Measurements from ENCODE around the gene NDUFA13. TPM values are rescaled to one million over a fixed set of nuclear protein-coding genes. Genes with fewer than 3 reads are reported as not detected.
A peak's percentile ranks its signal among the peaks of the same experiment; 100 is the strongest.

Gene NDUFA13
- total RNA-seq, 2 donors from 2014 or later: 175 to 195 TPM

DNA sequence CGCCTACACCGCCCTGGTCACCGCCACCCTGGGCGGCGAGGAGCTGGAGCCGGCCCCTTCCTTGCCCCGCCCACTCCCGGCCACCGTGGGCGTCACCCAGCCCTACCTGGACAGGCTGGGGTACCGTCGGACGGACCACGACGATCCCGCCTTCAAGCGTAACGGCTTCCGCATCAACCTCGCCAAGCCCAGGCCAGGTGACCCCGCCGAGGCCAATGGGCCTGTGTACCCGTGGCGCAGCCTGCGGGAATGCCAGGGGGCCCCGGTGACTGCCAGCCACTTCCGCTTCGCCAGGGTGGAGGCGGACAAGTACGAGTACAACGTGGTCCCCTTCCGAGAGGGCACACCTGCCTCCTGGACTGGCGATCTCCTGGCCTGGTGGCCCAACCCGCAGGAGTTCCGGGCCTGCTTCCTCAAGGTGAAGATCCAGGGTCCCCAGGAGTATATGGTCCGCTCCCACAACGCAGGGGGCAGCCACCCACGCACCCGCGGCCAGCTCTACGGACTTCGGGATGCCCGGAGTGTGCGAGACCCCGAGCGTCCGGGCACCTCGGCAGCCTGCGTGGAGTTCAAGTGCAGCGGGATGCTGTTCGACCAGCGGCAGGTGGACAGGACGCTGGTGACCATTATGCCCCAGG is 29.0 kb downstream of the NDUFA13 start:
- ATAC-seq (no peak), DNase-seq (no peak)
- no peaks in the 10 kb centered on the region for H3K9me3 ChIP-seq (ENCODE audit: control insufficient read depth, low read length, poor library complexity, severe bottlenecking)
- Mint-ChIP-seq H3K27me3 (no peaks in the 10 kb centered on the region), H3K36me3 (ENCODE audit: low read depth) (no peaks in the 10 kb centered on the region), H3K4me3 (no peak overlapping the region), H3K27ac (no peak overlapping the region), H3K4me1 (peaks cover 11% of the 10 kb centered on the region)

DNA sequence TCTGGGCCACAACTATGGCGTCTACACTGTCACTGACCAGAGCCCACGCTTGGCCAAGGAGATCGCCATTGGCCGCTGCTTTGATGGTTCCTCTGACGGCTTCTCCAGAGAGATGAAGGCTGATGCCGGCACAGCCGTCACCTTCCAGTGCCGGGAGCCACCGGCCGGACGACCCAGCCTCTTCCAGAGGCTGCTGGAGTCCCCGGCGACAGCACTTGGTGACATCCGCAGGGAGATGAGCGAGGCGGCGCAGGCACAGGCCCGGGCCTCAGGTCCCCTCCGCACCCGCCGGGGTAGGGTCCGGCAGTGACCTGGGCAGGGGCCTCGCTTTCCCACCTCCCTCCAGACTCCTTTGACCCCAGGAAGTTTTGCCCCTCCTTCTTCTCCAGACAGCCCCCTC is 29.7 kb downstream of the NDUFA13 start:
- no peak overlapping the region for H3K4me3 Mint-ChIP-seq
- no peak overlapping the region for H3K27ac Mint-ChIP-seq
- ATAC-seq (no peak), DNase-seq (no peak)
- no peaks in the 10 kb centered on the region for H3K9me3 ChIP-seq (ENCODE audit: control insufficient read depth, low read length, poor library complexity, severe bottlenecking)
- H3K27me3 Mint-ChIP-seq: no peaks in the 10 kb centered on the region
- H3K36me3 Mint-ChIP-seq (ENCODE audit: low read depth): no peaks in the 10 kb centered on the region
- peaks cover 9% of the 10 kb centered on the region for H3K4me1 Mint-ChIP-seq

DNA sequence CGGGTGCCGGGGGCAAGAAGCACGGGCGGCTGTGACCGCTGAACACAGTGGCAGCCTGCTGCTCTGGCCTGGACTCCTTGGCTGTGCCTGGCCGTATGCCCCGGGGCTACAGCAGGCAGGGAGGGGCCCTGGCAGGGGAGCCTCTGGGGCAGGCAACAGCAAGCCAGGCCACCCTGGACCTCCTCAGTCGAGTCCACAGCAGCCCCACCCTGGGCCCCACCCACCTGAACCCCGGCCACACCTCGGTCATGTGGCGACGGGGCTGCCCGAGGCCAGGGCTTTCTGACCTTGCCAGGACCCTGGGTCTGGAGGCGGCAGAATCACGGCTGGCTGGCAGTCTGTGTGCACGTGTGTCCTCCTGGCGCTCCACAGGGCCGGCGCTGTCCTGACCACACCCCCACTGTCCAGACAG is 30.7 kb downstream of the NDUFA13 start:
- Mint-ChIP-seq H3K27ac (peak overlapping the region; percentile 29), H3K27me3 (no peaks in the 10 kb centered on the region), H3K36me3 (ENCODE audit: low read depth) (no peaks in the 10 kb centered on the region), H3K4me3 (no peak overlapping the region), H3K4me1 (peaks cover 3% of the 10 kb centered on the region)
- DNase-seq (no peak), ATAC-seq (no peak)
- H3K9me3 ChIP-seq (ENCODE audit: control insufficient read depth, low read length, poor library complexity, severe bottlenecking): no peaks in the 10 kb centered on the region

DNA sequence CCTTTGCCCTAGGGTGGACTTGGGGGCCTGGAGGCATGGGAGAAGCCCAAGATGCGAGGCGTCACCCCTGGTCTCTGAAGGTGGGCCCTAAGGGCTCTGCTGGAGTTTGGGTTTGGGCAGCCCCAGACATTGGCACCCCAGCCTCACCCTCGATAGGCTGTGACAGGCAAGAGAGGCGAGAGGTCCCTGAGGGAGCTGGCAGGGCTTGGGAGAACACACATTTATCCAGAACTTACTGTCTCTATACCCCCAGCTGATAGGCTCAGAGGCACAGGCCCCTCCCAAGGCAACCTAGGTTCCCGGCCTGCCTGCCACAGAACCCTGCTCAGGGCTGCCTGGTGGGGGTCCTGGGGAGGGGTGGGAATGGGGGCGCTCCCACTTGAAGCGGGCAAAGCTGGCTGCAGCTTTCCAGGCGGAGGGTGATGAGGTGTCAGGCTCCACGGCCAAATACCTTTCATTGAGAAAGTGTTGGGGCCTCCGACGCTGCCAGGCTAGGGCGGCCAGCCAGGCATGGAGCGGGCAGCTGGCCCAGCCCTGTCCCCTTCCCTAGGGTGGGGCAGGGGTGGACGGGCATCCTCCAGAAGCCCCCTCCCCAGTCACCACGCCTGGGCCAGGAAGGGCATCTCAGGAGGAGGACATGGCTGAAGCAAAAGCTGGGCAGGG is 31.8 kb downstream of the NDUFA13 start:
- DNase-seq (no peak), ATAC-seq (no peak)
- H3K4me1 Mint-ChIP-seq: no peaks in the 10 kb centered on the region
- no peaks in the 10 kb centered on the region for H3K27me3 Mint-ChIP-seq
- H3K9me3 ChIP-seq (ENCODE audit: control insufficient read depth, low read length, poor library complexity, severe bottlenecking): no peaks in the 10 kb centered on the region
- no peak overlapping the region for H3K4me3 Mint-ChIP-seq
- no peak overlapping the region for H3K27ac Mint-ChIP-seq
- no peaks in the 10 kb centered on the region for H3K36me3 Mint-ChIP-seq (ENCODE audit: low read depth)

DNA sequence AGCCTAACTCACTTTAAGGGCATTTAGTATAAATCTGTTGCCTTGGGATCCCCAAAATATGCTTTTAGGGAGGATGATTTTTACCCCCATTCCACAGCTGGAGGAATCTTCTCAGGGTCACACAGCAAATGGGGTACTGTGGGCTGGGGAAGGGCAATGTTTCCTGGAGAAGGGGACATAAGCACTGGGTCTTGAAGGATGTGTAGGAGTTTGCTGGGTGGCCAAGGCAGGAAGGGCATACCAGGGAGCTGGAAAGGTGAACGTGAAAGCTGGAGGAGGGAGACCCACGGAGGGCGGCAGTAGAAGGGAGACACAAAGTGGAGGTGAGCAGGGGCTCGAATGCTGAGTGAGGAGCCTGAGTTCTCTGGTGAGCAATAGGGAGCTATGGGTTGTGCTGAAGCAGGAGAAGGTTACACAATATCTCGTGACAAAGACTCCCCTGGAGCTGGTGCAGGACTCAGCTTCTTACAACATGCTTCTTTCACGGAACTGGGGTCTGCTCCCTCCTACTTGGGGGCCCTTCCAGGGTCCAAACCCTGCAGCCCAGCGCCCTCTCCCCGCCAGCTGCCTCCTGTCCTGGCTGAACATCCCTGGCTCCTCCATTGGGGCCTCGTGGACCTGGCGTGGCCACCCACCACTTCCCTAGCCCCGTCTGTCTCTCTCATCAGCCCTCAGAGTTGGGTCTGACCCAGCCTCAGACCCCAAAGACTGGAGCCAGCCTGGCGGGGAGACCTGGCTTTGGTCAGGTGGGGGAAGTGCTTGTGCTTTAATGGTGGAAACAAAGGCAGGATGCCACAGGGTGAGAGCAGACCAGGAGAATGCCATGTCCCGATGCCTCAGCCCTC is 33.1 kb downstream of the NDUFA13 start:
- H3K4me1 Mint-ChIP-seq: no peaks in the 10 kb centered on the region
- no peak for DNase-seq
- H3K27me3 Mint-ChIP-seq: no peaks in the 10 kb centered on the region
- H3K27ac Mint-ChIP-seq: no peak overlapping the region
- no peaks in the 10 kb centered on the region for H3K9me3 ChIP-seq (ENCODE audit: control insufficient read depth, low read length, poor library complexity, severe bottlenecking)
- no peak overlapping the region for H3K4me3 Mint-ChIP-seq
- no peaks in the 10 kb centered on the region for H3K36me3 Mint-ChIP-seq (ENCODE audit: low read depth)
- no peak for ATAC-seq

DNA sequence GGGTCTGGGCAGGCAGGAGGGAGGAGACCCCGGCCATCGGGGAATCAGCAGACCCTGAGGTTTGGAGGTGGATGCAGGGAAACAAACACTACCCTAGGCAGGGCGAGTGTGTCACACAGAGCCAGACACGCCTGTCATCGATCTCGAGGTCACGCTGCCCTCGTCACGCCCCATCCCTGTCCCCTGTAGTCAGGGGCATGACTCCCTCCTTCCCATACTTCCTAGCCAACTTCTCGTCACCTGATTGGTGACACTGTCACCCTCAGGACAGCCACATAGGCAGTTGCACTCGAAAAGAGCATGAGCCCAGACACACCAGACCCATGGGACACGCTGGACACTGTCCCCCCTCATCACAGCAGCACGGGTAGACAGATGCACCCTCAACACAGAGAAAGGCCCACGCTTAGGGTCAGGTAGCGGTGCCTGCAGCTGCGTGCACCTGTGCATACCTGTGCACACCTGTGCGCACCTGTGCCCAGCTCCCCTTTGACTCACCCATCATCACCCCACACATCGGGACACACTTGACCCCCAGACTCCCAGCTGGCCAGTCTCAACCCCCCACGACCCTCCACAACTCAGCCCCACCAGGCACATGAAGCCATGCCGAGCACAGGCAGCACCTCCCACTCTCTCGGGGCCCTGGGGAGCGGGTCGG is 33.9 kb downstream of the NDUFA13 start:
- DNase-seq (no peak), ATAC-seq (no peak)
- Mint-ChIP-seq H3K27ac (no peak overlapping the region), H3K4me3 (no peak overlapping the region), H3K4me1 (peaks cover 3% of the 10 kb centered on the region), H3K27me3 (no peaks in the 10 kb centered on the region), H3K36me3 (ENCODE audit: low read depth) (no peaks in the 10 kb centered on the region)
- H3K9me3 ChIP-seq (ENCODE audit: control insufficient read depth, low read length, poor library complexity, severe bottlenecking): no peaks in the 10 kb centered on the region

DNA sequence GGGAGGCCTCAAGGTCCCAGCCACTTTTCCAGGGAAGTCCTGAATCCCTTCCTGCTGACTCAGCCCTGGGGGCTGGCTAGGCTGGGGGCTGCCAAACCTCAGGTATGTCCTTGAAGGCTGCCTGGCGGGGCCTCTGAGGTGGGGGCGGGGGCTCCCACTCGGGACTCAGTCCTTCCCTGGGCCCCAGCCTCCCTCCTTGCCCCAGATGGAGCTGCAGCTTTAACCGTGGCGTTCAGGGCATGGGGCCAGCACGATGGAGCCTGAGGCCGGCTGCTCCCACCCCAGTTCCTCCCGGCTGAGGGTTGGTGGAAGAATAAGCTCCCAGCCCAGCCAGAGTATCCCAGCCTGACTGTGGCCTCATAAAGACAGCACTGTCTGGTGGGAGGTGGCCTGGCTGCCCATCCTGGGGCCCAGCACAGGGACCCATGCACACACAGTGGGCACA is 34.5 kb downstream of the NDUFA13 start:
- no peak overlapping the region for H3K27ac Mint-ChIP-seq
- no peaks in the 10 kb centered on the region for H3K9me3 ChIP-seq (ENCODE audit: control insufficient read depth, low read length, poor library complexity, severe bottlenecking)
- ATAC-seq (no peak), DNase-seq (no peak)
- H3K36me3 Mint-ChIP-seq (ENCODE audit: low read depth): no peaks in the 10 kb centered on the region
- peaks cover 3% of the 10 kb centered on the region for H3K4me1 Mint-ChIP-seq
- no peak overlapping the region for H3K4me3 Mint-ChIP-seq
- no peaks in the 10 kb centered on the region for H3K27me3 Mint-ChIP-seq

DNA sequence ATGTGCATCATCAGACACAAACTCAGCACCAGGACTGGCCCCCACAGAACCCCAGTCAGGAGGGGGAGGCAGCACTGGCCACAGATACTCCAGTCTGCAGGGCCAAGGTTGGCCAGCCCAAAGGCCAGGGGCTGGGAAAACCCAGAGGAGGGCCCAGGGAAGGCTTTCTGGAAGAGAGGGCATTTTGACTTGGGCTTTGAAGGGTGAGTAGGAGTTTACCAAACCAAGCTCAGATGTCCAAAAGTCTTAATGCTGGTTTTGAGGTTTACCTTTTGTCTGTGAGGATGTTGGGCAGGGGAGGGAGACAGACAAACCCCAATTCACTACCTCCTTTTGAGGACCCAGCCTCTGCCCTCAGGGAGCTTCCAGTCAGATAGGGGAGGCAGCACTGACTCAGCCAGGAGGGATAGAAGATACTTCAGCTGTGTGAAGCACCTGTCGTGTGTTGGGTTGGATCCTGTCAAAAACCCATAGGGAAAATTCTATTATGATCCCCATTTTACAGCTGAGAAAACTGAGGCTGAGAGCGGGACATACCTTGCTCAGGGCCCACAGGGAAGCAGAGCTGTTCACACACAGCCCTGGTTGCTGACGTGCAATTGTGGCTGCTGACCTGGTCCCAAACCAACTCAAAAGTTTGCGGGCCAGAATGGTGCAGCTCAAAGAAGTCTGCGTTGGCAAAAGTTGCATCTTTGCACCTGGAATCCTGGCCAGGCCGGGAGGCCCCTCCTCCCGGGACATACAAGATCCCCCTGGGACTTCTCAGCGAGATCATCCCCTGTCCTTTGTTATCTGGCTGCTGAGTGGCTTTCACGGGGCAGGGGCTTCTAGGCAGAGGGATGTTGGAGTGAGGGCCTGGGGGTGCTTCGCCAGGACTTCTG is 35.2 kb downstream of the NDUFA13 start:
- Mint-ChIP-seq H3K4me1 (peaks cover 3% of the 10 kb centered on the region), H3K27ac (no peak overlapping the region), H3K36me3 (ENCODE audit: low read depth) (no peaks in the 10 kb centered on the region), H3K4me3 (no peak overlapping the region), H3K27me3 (no peaks in the 10 kb centered on the region)
- no peak for DNase-seq
- no peak for ATAC-seq
- H3K9me3 ChIP-seq (ENCODE audit: control insufficient read depth, low read length, poor library complexity, severe bottlenecking): no peaks in the 10 kb centered on the region

DNA sequence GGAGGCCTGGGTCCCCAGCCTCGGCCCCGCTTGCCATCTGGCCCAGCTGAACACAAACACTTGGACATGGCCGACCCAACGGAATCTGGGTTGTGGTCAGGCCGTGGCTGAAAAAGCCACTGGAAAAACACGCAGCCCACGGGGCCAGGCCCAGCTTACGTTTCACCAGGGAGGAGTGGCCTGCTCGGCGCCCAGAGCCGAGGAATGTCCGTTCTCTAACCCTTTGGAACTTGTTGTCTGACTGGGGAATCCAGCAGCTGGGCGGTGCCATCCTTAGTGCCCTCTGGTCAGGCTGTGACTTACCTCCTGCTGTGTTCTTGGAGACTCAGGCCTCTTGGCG is 35.8 kb downstream of the NDUFA13 start:
- H3K36me3 Mint-ChIP-seq (ENCODE audit: low read depth): no peaks in the 10 kb centered on the region
- H3K4me3 Mint-ChIP-seq: no peak overlapping the region
- no peak for ATAC-seq
- H3K27ac Mint-ChIP-seq: no peak overlapping the region
- H3K27me3 Mint-ChIP-seq: no peaks in the 10 kb centered on the region
- H3K4me1 Mint-ChIP-seq: peaks cover 3% of the 10 kb centered on the region
- no peak for DNase-seq
- no peaks in the 10 kb centered on the region for H3K9me3 ChIP-seq (ENCODE audit: control insufficient read depth, low read length, poor library complexity, severe bottlenecking)

DNA sequence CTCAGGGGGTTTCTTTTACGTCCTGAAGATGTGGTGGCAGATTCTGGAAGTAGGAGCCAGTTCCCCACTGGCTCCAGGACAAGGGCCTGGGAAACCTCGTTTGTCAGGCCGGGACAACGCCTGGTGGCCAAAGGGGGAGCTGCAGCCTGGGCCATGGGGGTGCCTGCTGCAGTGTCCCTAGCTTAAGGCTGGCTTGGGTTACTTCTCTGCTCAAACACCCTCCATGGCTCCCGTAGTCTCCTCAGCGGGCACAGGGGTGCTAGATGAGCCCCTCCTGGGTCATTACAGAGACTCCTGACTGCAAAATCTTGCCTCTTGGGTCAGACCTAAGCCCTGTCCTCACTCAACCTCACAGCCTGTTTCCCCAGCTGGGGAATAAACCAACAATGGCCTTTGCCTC is 36.8 kb downstream of the NDUFA13 start:
- H3K27me3 Mint-ChIP-seq: no peaks in the 10 kb centered on the region
- DNase-seq (peak in 1 of 3 donors; percentile 30), ATAC-seq (peak; percentile 47)
- no peak overlapping the region for H3K4me3 Mint-ChIP-seq
- no peaks in the 10 kb centered on the region for H3K9me3 ChIP-seq (ENCODE audit: control insufficient read depth, low read length, poor library complexity, severe bottlenecking)
- H3K36me3 Mint-ChIP-seq (ENCODE audit: low read depth): no peaks in the 10 kb centered on the region
- no peak overlapping the region for H3K27ac Mint-ChIP-seq
- peaks cover 3% of the 10 kb centered on the region for H3K4me1 Mint-ChIP-seq

DNA sequence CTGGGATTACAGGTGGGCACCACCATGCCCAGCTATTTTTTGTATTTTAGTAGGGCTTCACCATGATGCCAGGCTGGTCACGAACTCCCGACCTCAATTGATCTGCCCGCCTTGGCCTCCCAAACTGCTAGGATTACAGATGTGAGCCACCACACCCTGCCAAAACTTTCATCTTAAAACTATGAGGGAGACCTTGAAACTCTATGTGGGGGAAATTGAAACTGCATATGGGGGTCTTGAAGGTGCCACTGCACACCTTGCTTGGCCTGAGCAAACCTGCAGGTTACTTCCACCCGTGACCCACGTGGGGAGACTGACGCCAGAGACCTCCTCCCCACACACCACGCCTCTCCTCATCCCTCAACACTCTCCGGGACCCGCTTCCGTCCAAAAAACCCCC is 37.6 kb downstream of the NDUFA13 start:
- Mint-ChIP-seq H3K36me3 (ENCODE audit: low read depth) (peaks cover 2% of the 10 kb centered on the region), H3K4me3 (no peak overlapping the region), H3K27me3 (no peaks in the 10 kb centered on the region), H3K27ac (no peak overlapping the region), H3K4me1 (peaks cover 5% of the 10 kb centered on the region)
- DNase-seq (no peak), ATAC-seq (no peak)
- no peaks in the 10 kb centered on the region for H3K9me3 ChIP-seq (ENCODE audit: control insufficient read depth, low read length, poor library complexity, severe bottlenecking)

DNA sequence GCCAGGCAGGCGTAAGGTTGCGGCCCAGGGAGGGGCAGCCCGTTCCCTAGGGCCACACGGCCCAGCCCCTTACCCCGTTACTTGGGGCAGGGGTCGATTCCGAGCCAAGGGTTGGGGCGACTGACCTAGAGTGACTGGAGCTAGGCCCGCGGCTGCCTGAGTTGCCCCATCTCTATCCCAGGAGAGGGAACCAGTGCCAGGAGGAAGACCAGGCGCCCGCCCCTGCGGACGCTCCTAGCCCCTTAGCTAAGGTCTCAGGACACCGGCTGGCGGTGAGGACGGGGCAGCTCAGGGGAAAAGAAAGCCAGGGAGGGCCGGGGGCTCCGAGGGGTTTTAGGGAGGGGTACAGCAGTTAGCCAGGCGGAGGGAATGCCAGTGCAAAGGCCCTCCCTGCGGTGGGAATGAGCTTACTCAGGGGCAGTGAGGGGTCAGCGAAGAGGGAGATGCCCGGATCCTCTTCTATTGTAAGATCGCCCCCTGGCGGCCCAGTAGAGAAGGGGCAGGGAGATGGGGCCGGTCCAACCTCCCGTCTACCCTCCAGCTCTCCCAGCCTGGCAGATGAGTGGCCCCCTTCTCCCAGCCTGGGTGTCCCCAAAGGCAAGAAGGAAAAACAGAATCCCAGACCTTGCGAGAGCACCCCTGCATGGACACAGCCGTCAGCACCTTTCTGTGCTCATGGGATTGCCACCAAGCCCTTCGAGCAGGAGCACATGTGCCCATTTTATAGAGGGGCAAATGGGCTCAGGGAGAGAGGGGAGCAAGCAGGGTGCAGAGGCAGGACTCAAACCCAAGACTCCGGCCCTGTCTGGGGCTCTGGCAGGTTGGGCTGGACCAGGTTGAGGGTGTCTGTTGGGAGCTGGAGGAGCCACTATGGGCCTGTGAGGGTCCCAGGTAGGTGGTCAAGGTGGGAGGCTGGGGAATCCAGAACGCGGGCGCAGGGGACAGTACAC is 38.3 kb downstream of the NDUFA13 start:
- H3K9me3 ChIP-seq (ENCODE audit: control insufficient read depth, low read length, poor library complexity, severe bottlenecking): no peaks in the 10 kb centered on the region
- peaks cover 4% of the 10 kb centered on the region for H3K36me3 Mint-ChIP-seq (ENCODE audit: low read depth)
- peak in 2 of 3 donors; percentile 47 to 48 for DNase-seq
- H3K4me3 Mint-ChIP-seq: peak overlapping the region; percentile 7
- peaks cover 10% of the 10 kb centered on the region for H3K4me1 Mint-ChIP-seq
- ATAC-seq: peak; percentile 66
- H3K27me3 Mint-ChIP-seq: no peaks in the 10 kb centered on the region
- H3K27ac Mint-ChIP-seq: no peak overlapping the region
